ENCODE results near the gene KIAA0319L.

- TF ChIP-seq, protein P1, sequence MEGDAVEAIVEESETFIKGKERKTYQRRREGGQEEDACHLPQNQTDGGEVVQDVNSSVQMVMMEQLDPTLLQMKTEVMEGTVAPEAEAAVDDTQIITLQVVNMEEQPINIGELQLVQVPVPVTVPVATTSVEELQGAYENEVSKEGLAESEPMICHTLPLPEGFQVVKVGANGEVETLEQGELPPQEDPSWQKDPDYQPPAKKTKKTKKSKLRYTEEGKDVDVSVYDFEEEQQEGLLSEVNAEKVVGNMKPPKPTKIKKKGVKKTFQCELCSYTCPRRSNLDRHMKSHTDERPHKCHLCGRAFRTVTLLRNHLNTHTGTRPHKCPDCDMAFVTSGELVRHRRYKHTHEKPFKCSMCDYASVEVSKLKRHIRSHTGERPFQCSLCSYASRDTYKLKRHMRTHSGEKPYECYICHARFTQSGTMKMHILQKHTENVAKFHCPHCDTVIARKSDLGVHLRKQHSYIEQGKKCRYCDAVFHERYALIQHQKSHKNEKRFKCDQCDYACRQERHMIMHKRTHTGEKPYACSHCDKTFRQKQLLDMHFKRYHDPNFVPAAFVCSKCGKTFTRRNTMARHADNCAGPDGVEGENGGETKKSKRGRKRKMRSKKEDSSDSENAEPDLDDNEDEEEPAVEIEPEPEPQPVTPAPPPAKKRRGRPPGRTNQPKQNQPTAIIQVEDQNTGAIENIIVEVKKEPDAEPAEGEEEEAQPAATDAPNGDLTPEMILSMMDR (IDR thresholded peaks at IDR 0.05; ENCODE audit: low read depth, low read length, poor library complexity, severe bottlenecking): no peak
- no peak for TF ChIP-seq EZH2phosphoT487 (IDR thresholded peaks at IDR 0.05; ENCODE audit: borderline replicate concordance, low read length)
Measured at GRCh38 chr1:35475856-35476674, 81.1 kb downstream of the KIAA0319L start.

Data from DOHH2 (cell line).